Esophagus (tissue), 2 donors: Measurements from ENCODE around the gene LOXL4. TPM values are rescaled to one million over a fixed set of nuclear protein-coding genes. Genes with fewer than 3 reads are reported as not detected.

Experiments
- H3K27ac ChIP-seq, 2 donors: one replicate each; pipeline ENCODE4 v1.5.1; 2013; ENCODE audit warnings: low read depth in 2 of 2, mild to moderate bottlenecking in 2 of 2, inconsistent platforms in 1 of 2, low read length in 1 of 2, moderate library complexity in 1 of 2
- H3K27me3 ChIP-seq, 2 donors: one replicate each; pipeline ENCODE4 v1.6.1; 2013; ENCODE audit warnings: low read length in 2 of 2, control low read depth in 1 of 2, mild to moderate bottlenecking in 1 of 2; ENCODE audit not compliant: insufficient read depth in 2 of 2, control insufficient read depth in 1 of 2
- H3K36me3 ChIP-seq, 2 donors: one replicate each; pipeline ENCODE4 v1.6.1; 2013; ENCODE audit warnings: low read length in 1 of 2; ENCODE audit not compliant: control insufficient read depth in 2 of 2, insufficient read depth in 2 of 2
- H3K4me1 ChIP-seq, 2 donors: one replicate each; pipeline ENCODE4 v1.6.1; 2013; ENCODE audit warnings: low read length in 1 of 2; ENCODE audit not compliant: control insufficient read depth in 2 of 2, insufficient read depth in 2 of 2
- H3K4me3 ChIP-seq, 2 donors: one replicate each; pipeline ENCODE4 v1.5.1; 2013; ENCODE audit warnings: low read length in 2 of 2, mild to moderate bottlenecking in 2 of 2, low read depth in 1 of 2, moderate library complexity in 1 of 2
- H3K9me3 ChIP-seq, 2 donors: one replicate each; pipeline ENCODE4 v1.6.1; 2013; ENCODE audit warnings: mild to moderate bottlenecking in 2 of 2, low read depth in 1 of 2, low read length in 1 of 2, moderate library complexity in 1 of 2; ENCODE audit not compliant: control insufficient read depth in 2 of 2, insufficient read depth in 1 of 2
- WGBS, 2 donors: extraction: QIAGEN DNeasy Blood & Tissue Kit; methylation state at CpG; one replicate each; pipeline ENCODE4 v1.1.7; 2013; 5-methylcytosine and 5-hydroxymethylcytosine counted together
- polyA plus RNA-seq, 2 donors: library from polyadenylated mRNA; stranded (reverse); fragments of 200-250 nt; gene quantifications; one replicate each; pipeline ENCODE4 v1.2.3, GENCODE V29; 2013
- donor health status: healthy with polysubstance abuse.
- donor health status: Bipolar disorder and iron deficiency.

The LOXL4 gene
- under 1 TPM; 0.49 to 0.60 TPM for polyA plus RNA-seq

DNA sequence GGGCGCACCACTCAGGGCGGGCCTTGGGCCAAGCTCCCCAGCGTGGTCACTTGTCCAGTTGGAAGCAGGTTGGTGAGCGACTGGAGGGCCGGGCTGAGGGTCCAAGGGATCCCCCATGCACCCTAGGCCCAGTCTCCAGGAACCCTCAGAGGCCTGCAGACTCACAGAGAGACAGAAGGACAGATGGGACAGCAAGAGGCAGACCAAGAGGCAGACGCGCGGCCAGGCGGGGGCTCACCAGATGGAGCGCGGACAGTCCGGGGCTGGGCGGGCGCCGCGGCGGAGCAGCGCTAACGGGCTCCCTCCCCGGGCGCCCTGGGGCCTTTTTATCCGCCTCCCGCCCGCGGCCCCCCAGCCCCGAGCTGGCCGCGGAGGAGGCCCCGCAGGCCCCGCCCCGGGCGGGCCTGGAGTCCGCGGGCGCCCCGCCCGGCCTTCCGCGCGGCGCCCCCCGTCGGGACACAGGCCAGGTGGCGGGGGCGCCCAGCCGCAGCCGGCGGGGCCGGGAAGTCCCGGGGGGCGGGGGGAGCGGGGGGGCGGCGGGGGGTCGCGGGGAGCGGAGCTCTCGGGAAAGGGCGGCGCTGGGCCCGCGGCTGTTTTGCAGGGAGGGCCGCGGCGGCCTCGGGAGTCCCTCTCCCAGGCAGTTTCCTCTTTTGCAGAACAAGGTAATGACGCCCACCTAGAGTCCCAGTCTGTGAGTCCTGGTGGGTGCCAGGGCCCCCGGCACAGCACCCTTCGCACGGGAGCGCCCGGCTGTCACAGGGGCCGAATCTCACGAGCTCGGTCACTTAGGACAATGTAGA is at the start of gene LOXL4:
LOXL4 (minus strand) TSS at position 301 of the 800 bp plus-strand sequence. CDS start 5,175 bp downstream, outside the sequence.
- Histone ChIP-seq H3K4me3 (peak within 1 kb of the TSS; percentile 22 to 45), H3K27me3 (no peaks in the 10 kb centered on the region), H3K36me3 (no peaks in the 10 kb centered on the region), H3K9me3 (no peaks in the 10 kb centered on the region), H3K27ac (peak within 1 kb of the TSS; percentile 43 to 81), H3K4me1 (peaks cover 3 to 14% of the 10 kb centered on the region in 2 donors)
- 7 to 15% methylated on average over 27 to 72 of the region's 75 CpGs for WGBS, 2 donors

DNA sequence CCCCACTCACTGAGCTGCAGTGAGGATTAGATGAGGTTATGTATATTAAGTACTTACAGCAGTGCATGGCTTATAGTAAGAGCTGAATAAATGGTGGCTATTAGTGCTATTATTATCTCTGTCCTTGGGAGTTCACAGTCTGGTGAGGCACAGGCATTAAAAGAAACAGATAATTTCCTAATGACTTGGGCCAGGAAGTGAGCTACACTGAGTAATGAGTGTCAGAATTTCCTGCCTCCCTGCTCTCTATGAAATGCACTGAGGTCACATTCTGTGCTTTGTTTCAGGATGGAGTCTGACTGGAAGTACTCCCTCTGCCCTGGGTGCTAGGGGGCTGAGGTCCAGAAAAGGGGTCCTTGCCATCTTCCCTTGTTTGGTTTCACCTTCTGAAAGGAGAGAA is 48.7 kb upstream of the LOXL4 start:
- Histone ChIP-seq H3K27me3 (no peaks in the 10 kb centered on the region), H3K9me3 (no peaks in the 10 kb centered on the region), H3K4me1 (peaks cover 0 to 2% of the 10 kb centered on the region in 2 donors), H3K36me3 (no peaks in the 10 kb centered on the region), H3K4me3 (no peak overlapping the region), H3K27ac (no peak overlapping the region)

DNA sequence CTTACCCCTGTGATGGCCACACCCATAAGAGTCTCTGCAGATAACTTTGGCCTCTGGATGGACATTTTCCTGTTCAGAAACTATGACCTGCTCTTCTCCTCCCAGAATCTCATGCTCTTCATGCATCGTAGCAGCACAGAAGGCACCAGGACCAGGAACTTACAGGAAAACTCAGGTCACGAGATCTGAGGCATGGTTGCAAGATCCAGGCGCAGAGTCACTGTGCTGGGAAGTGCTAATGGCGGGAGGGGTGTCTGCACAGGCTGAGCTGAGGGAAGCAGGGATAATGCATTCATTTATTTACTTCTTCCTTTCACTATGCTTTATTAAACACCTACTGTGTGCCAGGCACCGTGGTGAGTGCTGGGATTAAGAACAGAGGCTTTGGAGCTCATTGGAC is 48.2 kb upstream of the LOXL4 start:
- no peak overlapping the region for H3K4me3 ChIP-seq
- no peaks in the 10 kb centered on the region for H3K9me3 ChIP-seq
- no peak overlapping the region for H3K27ac ChIP-seq
- 68 to 69% methylated on average over 5 of the region's 5 CpGs for WGBS, 2 donors
- no peaks in the 10 kb centered on the region for H3K27me3 ChIP-seq
- peaks cover 0 to 2% of the 10 kb centered on the region in 2 donors for H3K4me1 ChIP-seq
- H3K36me3 ChIP-seq = no peaks in the 10 kb centered on the region

DNA sequence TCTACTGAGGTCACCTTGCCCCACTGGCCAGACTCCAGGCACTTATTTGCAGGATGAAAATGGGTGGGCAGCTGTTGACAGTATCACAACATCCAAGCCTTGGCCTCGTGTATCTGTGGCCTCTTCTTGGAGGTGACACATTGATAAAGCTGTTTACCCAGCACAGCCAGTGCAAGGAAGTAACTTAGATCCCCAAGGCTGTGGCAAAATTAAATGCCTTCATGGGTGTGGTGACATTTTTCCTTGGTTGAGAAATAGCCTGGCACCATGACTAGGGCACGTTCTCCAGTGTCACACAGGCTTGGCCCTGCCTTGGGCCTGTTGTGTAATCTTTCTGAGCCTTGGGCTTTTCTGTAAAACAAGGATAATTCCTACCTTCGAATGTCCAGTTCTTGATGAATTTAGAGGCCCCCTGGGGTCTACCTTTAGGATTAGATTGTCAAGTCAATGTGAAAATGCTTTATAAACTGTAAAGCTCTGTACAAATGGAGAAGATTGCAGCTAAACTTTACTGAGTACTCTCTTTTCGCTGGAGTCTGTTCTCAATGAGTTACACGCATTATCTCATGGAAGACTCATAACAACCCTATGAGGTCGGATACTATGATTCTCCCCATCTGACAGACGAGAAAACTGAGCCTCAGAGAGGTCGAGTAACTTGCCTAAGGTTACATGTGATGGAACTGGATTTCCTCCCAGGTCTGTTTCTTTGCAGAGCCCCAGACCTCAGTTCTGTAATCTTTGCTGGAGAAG is 46.7 kb upstream of the LOXL4 start:
- Histone ChIP-seq H3K27ac (no peak overlapping the region), H3K27me3 (no peaks in the 10 kb centered on the region), H3K4me3 (no peak overlapping the region), H3K36me3 (no peaks in the 10 kb centered on the region), H3K4me1 (peaks cover 0 to 2% of the 10 kb centered on the region in 2 donors), H3K9me3 (no peaks in the 10 kb centered on the region)
- WGBS, 2 donors = 67 to 71% methylated on average over 8 of the region's 8 CpGs

DNA sequence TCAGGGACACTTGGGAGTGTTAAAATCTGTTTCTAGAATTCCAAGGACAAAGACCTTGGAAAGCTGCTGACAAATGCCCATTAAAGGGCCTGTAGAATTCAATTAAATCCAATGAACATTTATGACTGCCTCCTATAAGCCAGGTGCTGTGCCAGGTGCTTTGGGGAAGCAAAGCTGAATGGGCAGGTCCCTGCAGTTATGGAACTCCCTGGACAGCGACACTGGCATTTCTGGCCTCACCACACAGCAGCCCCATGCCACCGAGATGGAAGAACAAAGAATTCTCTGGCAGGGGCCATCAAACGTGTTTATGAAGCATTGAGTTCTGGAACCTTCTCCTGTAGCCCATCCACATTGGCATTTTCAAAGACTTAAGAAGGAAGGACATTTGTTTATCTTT is 45.6 kb upstream of the LOXL4 start:
- Histone ChIP-seq H3K9me3 (no peaks in the 10 kb centered on the region), H3K36me3 (no peaks in the 10 kb centered on the region), H3K4me3 (no peak overlapping the region), H3K27me3 (no peaks in the 10 kb centered on the region), H3K27ac (no peak overlapping the region), H3K4me1 (peaks cover 0 to 2% of the 10 kb centered on the region in 2 donors)
- 72% methylated on average over 3 of the region's 3 CpGs for WGBS, 2 donors

DNA sequence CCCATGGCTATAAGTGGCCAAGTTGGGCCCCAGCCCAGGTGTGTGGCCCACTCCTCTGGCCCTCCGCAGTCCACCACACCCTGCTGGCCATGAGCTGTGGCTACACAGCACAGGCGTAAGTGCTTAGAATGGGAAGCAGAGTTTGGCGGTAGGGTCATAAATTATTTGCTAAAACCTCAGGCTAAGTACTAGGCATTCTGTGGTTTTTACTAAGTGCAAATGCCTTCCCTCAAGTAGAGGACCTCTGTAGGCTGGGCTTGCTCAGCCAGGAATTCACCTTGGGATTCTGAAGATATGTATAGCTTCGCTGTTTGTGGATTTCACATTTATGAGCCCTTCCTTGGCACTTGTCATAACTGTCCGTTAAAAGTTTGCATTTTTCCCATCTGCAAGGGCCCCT is 44.8 kb upstream of the LOXL4 start:
- Histone ChIP-seq H3K27me3 (no peaks in the 10 kb centered on the region), H3K27ac (no peak overlapping the region), H3K4me1 (peaks cover 0 to 2% of the 10 kb centered on the region in 2 donors), H3K4me3 (no peak overlapping the region), H3K36me3 (no peaks in the 10 kb centered on the region), H3K9me3 (no peaks in the 10 kb centered on the region)
- 91% methylated on average over 5 of the region's 5 CpGs for WGBS, 2 donors

DNA sequence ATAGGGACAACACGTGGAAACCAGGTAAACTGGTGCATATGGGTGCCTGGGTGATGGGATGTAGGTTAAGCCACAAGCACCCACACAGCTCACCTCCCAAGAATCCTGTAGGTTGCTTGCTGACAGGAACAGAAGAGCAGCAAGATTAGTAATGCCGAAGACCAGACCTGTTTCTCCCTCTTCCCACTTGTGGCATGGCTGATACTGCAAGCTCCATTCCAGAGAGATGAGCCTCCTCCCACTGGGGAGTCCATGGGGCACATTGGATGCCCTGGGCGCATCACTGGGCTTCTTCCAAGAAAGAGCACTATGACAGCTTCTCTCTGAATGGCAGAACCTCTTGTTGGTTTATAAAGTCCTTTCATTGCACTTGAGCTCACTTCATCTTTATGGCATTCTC is 44.4 kb upstream of the LOXL4 start:
- 71% methylated on average over 3 of the region's 3 CpGs for WGBS, 2 donors
- Histone ChIP-seq H3K4me3 (no peak overlapping the region), H3K36me3 (no peaks in the 10 kb centered on the region), H3K27ac (no peak overlapping the region), H3K4me1 (peaks cover 0 to 2% of the 10 kb centered on the region in 2 donors), H3K27me3 (no peaks in the 10 kb centered on the region), H3K9me3 (no peaks in the 10 kb centered on the region)

DNA sequence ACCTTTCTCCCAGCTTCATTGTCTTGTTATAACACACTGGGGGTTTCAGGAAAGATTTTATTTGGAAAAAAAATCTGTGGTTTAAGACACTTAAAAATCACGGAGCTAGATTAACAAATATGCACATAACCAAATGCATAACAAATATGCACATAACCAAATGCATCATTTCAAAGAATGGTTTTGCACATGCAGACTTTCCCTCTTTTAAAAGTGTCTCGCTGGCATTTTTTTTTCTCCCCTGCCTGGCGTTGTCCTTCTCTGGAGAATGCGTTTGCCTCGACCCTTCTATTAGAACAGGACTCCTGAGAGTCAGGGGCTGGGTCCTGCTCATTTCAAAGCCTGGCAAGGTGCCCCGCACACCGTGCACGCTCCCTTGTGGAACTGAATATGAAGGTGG is 42.7 kb upstream of the LOXL4 start:
- no peaks in the 10 kb centered on the region for H3K36me3 ChIP-seq
- no peaks in the 10 kb centered on the region for H3K9me3 ChIP-seq
- peaks cover 0 to 2% of the 10 kb centered on the region in 2 donors for H3K4me1 ChIP-seq
- no peaks in the 10 kb centered on the region for H3K27me3 ChIP-seq
- no peak overlapping the region for H3K4me3 ChIP-seq
- 90 to 92% methylated on average over 8 of the region's 8 CpGs for WGBS, 2 donors
- H3K27ac ChIP-seq = no peak overlapping the region

DNA sequence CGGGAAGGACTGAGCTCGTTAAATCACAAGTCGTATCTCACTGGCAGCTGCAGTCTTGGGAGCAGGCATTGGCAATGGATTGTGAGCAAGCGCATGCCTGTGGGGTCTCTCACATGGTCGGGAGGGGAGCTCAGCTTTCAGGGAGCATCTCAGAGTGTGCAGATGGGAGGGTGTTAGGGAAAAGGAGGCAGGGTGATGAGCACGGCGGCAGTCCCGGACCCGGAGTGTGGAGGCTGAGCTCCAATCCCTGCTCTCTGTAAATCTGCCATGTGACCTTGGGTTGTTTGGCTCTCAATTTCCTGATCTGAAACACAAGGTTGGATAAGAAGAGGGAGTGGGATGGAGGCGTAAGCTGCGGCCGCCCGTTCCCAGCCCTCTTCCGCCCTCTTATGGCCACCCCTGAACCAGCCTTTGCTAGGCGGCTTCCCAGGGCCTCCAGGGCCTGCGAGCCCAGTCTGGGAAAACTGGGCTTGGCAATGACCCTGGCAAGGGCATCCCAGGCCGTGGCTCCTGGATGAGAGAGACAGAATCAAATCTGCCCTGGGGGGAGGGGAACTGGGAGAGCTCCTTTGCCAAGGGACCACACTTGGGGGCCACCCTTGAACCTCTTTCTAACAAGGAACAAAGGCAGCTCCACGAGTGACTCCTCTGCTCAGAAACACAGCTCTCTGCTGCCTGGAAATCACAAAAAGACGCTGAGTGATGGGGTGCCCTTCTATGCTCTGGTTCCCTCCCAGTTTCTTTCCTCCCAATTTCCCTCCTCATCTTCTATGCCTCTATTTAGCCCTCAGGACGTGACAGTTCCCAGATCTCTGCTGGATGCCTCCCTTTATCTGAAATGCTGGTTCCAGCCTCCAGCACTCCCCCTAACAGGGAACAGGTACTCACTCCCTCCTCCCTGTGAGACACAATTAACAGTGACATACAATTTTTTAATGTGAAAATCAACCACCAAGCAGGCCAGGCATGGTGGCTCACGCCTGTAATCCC is 41.7 kb upstream of the LOXL4 start:
- H3K27me3 ChIP-seq = no peaks in the 10 kb centered on the region
- WGBS, 2 donors = 17 to 18% methylated on average over 21 of the region's 21 CpGs
- no peak overlapping the region for H3K27ac ChIP-seq
- H3K4me1 ChIP-seq = peaks cover 0 to 2% of the 10 kb centered on the region in 2 donors
- no peaks in the 10 kb centered on the region for H3K9me3 ChIP-seq
- H3K4me3 ChIP-seq = no peak overlapping the region
- H3K36me3 ChIP-seq = no peaks in the 10 kb centered on the region
